ENCODE results near the gene USH1C.

GRCh38 chr11:17551347-17552040 lies 7.3 kb upstream of the USH1C start:
- TF ChIP-seq PATZ1 (CRISPR knock-in tag; IDR thresholded peaks at IDR 0.05; ENCODE audit: borderline replicate concordance) (no peak), CSDC2 (CRISPR knock-in tag; IDR thresholded peaks at IDR 0.05) (no peak), ZFP30 (CRISPR knock-in tag; IDR thresholded peaks at IDR 0.05) (no peak), ARNTL (CRISPR knock-in tag; IDR thresholded peaks at IDR 0.05; ENCODE audit: borderline replicate concordance, low read depth) (no peak), ZNF8 (CRISPR knock-in tag; IDR thresholded peaks at IDR 0.05) (no peak), PPARA (CRISPR knock-in tag; IDR thresholded peaks at IDR 0.05; ENCODE audit: borderline replicate concordance) (no peak), POU6F1 (CRISPR knock-in tag; IDR thresholded peaks at IDR 0.05; ENCODE audit: borderline replicate concordance, low read depth) (no peak), BACH2 (CRISPR knock-in tag; IDR thresholded peaks at IDR 0.05; ENCODE audit: borderline replicate concordance) (no peak), CSRNP3 (CRISPR knock-in tag; IDR thresholded peaks at IDR 0.05) (no peak)

All from SK-N-SH treated with all-trans-retinoic acid at 6 μM for 48 hours (cell line).